AG09319 (cell line): ENCODE data around the gene TPST1.
"Not testable (repeated sequence)": the region's sequence is repeated elsewhere in the genome, so short reads cannot be mapped to it uniquely, and the experiment has no call there.

Experiments used
- DNase-seq: peaks from one replicate; pipeline ENCODE4 v3.0.0-alpha.2; 2010; ENCODE audit warnings: low read depth; ENCODE audit errors: extremely low read depth
- TF ChIP-seq, protein P1 (sequence below): IDR thresholded peaks from 2 replicates; pipeline ENCODE4 v1.5.1; 2011; ENCODE audit warnings: low read depth, mild to moderate bottlenecking, inconsistent platforms, low read length, moderate library complexity

TPST1 gene

DNA sequence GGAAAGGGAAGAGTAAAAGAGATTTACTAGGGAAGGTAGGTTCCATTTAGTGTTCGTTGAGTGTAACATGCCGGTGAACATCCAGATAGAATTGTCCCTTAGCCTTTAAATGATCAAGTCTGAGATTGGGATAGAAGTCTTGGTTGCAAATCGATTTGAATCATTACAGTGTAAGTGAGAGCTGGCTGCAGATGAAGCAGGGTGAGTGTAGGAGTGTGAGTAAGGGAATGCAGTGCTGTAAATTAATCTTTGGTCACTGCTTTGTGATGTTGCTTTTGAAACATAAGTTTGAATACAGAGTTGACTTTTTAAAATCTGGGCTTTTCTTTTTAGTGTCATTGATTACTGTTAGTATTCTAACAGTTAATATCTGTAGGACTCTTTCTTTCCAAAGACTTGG is 16.3 kb downstream of the TPST1 start:
- DNase-seq = no peak
- TF ChIP-seq, protein P1, sequence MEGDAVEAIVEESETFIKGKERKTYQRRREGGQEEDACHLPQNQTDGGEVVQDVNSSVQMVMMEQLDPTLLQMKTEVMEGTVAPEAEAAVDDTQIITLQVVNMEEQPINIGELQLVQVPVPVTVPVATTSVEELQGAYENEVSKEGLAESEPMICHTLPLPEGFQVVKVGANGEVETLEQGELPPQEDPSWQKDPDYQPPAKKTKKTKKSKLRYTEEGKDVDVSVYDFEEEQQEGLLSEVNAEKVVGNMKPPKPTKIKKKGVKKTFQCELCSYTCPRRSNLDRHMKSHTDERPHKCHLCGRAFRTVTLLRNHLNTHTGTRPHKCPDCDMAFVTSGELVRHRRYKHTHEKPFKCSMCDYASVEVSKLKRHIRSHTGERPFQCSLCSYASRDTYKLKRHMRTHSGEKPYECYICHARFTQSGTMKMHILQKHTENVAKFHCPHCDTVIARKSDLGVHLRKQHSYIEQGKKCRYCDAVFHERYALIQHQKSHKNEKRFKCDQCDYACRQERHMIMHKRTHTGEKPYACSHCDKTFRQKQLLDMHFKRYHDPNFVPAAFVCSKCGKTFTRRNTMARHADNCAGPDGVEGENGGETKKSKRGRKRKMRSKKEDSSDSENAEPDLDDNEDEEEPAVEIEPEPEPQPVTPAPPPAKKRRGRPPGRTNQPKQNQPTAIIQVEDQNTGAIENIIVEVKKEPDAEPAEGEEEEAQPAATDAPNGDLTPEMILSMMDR = no peak

DNA sequence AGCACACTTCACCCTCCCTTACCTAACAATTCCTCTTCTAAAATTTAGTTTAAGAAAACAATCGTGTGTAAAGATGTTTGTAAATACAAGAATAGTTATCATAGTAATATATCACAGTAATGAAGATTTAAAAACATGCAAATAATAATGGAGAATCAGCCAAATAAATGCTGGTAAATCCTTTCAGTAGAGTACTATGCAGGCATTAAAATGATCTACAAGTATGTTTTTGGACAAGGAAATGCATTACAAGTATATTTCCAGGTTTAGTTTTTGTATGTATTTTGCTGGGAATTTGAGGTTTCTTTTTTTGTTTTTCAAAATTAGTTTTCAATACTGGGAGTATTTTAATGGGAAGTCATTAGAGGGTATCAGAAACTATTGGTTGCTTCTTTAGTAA is 22.7 kb downstream of the TPST1 start:
- TF ChIP-seq, protein P1 = no peak
- DNase-seq = no peak

DNA sequence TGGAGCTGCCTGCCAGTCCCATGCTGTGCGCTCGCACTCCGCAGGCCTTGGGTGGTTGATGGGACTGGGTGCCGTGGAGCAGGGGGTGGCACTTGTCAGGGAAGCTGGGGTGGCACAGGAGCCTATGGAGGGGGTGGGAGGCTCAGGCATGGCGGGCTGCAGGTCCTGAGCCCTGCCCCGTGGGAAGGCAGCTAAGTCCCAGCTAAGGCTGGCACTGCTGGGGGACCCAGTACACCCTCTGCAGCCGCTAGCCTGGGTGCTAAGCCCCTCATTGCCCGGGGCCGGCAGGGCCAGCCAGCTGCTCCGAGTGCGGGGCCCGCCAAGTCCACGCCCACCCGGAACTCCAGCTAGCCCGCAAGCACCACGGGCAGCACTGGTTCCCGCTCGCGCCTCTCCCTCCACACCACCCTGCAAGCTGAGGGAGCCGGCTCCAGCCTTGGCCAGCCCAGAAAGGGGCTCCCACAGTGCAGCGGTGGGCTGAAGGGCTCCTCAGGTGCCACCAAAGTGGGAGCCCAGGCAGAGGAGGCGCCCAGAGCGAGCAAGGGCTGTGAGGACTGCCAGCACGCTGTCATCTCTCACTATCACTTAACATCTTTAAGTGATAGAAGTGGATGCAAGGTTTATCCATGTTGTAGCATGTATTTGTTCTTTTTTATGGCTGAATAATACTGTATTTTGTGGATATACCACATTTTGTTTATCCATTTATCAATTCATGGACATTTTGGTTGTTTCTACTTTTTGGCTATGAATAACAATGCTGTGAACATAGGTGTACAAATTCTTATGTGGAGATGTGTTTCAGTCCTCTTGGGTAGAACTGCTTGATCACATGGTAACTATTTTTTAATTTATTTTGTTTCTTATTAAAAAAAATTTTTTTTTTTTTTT is 26.4 kb downstream of the TPST1 start:
- not testable (repeated sequence) for DNase-seq

DNA sequence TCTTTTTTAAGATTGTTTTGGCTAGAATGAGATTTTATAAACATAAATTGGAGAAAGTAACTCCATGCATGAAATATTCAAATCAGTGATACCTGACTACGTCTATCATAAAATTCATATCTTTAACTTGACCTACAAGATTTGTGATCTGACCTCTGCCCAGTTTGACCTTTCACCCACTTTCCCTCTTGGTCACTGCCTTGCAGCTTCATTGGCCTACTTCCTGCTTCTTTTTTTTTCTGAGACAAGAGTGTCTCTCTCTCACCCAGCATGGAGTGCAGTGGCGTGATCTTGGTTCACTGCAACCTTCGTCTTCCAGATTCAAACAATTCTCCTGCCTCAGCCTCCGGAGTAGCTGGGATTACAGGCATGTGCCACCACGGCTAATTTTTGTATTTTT is 28.5 kb downstream of the TPST1 start:
- DNase-seq = no peak
- TF ChIP-seq, protein P1 = no peak

DNA sequence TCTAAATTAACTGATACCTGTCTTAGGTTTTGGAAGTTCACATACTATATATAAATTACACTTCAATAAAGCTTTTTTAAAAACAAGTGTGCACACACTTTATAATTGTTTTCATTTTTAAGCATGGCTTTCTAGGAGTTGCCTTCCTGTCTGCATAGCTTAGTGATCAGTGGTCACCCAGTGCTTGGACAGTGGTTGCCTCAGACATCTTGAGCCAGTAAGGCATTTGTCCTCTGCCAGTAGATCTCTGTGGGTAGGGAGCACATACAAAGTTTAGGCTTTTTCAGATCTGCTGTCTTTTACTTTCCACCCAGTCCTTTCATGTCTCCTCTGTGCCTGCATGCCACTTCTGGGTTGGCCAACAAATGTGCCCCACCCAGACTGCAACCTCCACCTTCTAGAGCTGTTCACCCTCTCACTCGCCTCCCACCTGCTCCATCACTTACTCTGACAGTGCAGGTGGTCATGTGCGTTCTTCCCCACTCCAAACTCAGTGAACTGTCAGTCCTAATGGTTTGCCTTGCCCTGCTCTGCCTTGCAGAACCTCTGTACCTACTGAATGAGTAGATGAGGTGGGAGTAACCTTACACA is 31.7 kb downstream of the TPST1 start:
- TF ChIP-seq, protein P1 = no peak

DNA sequence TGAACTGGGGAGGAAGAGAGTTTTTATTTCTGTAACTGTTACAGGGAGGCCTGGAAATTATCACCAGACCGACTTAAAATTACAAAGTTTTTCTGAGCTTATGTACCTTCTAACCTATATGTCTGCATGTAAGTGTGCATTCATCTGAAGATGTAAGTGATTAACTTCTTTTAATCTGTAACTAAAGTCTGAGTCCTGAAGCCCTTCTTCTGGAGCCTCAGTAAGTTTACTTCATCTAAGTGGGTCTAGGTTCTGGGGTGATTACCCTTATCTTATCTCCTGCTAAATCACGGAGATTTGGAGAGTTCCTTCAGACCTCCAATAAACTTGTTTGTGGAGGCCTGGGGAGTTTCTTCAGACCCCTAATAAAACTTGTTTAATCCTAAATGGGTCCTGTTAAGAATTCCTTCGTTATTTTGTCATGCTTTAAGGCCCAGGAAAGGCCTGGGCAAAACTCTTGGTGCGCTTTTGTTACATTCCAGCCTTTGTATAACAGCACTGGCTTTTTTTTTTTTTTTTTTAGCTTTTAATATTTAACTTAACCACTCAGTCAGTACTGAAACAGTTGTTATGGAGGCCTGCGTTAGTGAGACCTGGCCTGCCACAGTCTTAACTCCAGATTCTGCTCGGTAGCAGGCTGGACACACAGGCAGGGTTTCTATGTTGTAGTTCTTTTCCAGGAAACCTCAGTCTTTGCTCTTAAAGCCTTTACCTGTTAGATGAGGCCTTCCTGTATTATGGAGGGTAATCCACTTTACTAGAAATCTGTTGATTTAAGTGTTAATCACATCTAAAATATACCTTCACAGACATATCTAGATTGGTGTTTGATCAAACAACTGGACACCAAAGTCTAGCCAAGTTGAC is 33.0 kb downstream of the TPST1 start:
- TF ChIP-seq, protein P1 = no peak
- DNase-seq = no peak

More for the DNA sequence above, 31.7 kb downstream of the TPST1 start:
- no peak for DNase-seq

DNA sequence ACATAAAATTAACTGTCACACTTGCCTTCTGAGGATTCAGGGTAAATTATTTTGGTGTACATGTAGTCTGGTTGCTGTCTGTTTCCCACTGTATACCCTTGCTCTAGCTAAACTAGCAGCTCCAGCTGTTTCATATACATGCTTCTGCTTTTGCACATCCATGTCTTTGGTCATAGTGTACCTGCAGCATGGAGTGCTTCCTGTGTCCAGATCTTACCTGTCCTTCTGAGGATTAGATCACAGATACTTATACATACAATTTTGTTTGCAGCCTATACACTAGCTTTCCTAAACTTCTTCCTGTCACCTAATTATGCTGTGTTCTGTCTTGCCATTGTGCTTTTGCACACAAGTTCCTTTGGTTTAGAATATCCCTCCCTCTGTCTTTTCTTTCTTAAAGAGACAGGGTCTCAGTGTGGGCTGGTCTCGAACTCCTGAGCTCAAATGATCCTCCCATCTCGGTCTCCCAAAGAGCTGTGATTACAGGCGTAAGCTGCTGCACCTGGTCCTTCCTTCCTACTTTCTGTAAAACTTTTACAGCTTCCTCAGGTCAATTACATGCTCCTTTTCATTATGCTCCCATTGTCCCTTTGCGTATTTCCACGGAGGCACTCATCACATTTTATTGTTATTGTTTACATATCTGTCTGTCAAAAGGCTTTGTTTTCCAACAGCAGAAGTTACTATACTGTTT is 33.8 kb downstream of the TPST1 start:
- no peak for DNase-seq
- TF ChIP-seq, protein P1 = no peak
